KG1 (cell line): ENCODE measurements around the gene RASAL2.

Experiments used
- DNase-seq: peaks from one replicate; lab custom pipeline; 2025; lab: John Stamatoyannopoulos, UW

Gene RASAL2

DNA sequence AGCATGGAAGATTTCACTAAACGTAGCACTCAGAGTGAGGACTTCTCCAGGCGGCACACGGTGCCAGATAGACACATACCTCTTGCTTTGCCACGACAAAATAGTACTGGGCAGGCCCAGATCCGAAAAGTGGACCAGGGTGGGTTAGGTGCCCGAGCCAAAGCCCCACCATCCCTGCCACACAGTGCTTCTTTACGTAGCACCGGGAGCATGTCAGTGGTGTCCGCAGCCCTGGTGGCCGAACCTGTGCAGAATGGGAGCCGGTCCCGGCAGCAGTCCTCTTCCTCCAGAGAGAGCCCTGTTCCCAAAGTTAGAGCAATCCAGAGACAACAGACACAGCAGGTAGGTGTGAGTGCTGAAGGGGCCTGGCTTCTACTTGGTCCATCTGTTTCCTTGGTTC, 364.3 kb downstream of the RASAL2 start:
- DNase-seq = no peak

DNA sequence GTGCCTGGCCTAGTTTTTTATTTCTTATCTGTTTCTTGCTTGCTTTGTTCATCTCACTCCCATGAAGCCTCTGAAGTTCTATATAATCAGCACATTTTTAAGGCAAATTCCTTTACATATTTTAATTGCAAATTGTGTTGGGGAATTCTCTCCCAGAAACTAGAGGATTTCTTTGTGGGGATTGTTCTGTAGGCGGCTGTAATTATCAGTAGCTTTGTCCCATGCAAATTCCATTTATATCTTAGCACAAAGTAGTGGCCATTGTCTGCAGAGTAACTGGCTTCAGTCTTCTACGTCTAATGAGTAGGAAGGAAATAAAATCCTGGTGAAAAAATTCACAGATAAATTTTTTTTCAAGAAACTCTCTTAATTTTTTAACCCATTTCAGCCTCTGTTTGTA, 367.2 kb downstream of the RASAL2 start:
- DNase-seq = no peak

DNA sequence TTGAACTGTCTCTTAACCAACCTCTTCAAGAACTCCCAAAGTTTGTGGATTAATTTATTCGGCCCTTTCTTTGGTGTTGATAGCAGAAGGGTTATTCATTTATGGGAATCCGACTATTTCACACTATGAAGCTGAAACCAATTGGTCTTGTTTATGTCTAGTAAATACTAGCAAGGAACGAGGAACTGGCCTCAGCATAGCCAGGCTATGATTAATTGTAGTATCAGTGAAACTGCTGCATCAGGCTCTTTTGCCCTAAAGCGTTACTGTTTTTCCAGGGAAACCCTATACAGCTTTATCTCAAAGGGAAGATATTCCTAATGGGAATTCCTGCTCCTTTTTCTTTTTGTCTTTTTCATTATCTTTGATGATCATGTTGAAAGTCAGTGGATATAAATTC, 367.8 kb downstream of the RASAL2 start:
- DNase-seq = no peak

GRCh38 chr1:178464141-178464540, 370.2 kb downstream of the RASAL2 start:
- DNase-seq = no peak

- no peak for DNase-seq
Observed at GRCh38 chr1:178464566-178464965, 370.7 kb downstream of the RASAL2 start.

DNA sequence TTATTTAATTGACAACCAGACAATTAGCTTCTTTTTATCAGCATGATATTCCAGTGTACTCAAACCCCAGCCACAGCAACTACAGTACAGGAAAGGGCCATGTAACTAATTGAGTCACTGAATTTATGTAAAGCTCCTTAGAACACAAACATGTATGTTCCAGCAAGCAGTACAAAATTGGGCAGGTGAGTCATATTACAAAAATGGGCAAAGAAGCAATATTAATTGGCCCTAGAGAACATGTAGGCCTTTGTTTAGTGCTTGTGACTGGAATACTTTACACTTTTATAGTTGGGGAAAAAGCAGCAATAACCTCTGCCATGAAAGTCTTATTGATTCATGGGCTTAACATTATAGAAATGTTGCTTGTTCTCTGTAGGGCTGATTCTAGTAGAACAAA, 371.1 kb downstream of the RASAL2 start:
- DNase-seq = no peak

DNA sequence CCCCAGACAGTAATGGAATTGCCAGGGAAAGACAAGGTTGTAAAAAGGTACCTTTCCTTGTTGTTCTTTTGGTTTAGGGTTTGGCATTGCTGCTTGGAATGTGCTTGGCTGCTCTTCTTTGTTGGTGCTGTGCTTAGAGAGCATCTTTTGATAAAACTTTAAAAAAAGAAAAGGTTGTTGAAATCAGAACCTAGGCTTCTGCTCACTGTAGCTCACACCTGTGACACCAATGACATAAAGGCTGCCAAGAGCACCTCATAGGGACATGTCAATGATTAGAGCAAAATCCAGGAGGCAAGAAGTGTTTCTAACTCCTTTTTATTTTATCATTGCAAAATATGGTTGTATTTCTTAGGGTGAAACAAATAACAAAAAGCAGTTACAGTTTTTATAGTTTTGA, 373.9 kb downstream of the RASAL2 start:
- DNase-seq = no peak

DNA sequence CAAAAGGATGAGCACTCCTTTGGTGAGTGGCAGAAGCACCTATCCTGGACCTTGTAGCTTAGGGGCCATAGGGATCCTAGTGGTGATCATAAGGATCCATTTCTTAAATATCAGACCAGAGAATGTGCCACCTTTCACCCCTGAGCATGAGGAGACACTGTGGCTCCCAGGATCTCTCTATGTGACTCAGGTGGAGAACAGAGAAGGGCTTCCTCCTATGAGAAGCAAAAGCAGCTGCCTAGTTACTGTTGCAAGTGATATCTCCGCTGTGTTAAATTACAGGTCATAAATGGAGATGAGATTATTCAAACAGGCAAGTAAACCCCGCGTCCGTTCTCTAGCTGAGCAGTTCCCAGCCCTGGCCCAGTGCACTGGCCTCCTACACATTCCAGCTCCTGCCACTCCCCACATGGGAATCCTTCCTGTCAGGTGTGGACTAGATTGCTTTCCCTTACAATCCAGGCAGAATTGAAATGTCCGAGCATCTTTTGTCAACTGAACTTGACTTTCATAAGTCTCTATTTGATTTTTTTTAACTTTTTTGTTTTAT, 376.6 kb downstream of the RASAL2 start:
- no peak for DNase-seq

DNA sequence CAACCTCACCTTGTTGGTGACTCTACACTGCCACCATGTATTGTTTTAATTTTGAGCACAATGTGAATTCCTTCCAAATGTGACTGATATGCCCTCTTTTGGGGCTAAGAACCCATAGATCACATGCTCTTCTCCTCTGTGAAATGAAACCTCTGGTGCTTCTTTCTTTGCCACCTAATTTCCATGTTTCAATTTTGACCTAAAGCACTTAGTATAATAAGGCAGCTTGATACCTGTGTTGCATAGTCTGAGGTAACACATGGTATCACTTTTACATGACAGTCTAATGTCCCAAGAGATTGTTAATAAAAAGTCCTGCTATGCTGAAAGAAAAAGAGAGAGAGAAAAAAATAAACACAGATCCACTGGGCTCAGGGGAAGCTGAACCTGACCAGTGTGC, 378.6 kb downstream of the RASAL2 start:
- no peak for DNase-seq

DNA sequence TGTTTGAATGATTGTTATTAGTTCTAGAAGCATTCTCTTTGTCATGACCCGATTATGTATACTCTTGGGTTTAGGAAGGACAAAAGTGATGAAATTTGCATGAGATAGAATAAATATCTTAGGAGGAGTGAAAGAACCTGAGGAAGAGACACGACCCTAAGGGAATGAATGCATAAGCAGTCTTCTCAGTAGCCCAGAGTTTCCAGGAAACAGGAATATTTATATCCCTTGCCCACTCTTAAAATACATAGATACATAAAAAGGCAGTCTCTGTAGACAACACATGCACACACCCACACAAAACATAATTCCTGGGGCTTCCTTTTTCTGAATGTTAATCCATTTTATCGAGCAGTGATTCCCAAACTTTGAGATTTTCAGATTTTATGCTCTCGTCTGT, 383.5 kb downstream of the RASAL2 start:
- no peak for DNase-seq

- DNase-seq = no peak
Observed at GRCh38 chr1:178477841-178478240, 383.9 kb downstream of the RASAL2 start.

DNA sequence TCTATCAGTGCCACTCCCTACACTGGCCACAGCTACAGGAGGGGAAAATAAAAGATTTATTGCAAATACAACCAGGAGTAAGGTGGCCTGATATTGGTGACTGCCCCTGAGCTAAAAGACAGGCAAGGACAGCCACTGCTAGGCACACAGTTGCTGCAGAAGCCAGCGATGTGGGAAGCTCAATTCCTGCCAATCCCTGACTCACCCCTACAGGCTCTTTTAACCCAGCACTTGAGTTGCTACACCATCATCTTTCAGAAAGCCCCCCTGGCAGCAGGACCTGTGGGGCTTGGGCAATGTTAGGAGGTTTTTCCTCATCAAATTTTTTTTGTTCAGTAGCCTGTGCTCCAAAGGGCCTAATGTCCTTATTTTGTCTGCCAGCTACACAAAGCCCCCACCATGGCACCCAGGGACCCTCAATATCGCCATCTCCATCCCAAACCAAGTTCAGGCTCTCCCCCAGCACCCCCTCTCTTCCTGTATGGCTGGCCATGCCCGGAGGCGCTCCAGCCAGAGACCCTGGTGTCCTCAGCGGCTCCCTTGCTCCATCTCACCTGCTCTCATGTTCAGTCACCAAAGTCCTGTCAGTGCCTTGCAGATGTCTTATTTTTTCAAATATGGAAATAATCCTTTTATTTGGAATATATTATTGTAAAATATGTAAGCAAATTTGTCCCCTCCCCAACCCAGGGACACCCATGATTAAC, 389.5 kb downstream of the RASAL2 start:
- DNase-seq = no peak

DNA sequence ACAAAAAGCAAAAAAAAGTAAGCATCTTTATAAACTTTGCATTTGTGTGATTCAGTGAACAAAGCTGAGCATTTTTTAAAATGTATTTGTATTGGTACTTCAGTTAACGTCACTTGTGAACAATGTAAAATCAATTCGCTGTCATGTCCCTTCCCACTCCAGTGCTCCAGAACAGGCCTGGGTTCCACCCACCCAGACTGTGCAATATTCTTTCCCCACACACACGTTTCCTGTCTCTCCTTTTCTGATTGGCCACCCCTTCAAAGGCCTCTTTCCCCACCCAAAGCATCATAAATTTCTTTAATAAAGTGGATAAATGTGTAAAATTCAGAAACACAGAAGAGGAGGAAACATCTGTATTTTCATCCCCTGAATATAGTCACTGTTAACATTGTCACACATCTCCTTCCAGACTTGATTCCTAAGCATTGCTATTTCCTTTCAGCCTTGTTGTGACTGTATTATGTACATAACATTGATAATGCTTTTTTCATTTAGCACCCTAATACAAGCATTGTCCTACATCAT, 390.9 kb downstream of the RASAL2 start:
- DNase-seq = no peak

GRCh38 chr1:178485541-178485981, 391.7 kb downstream of the RASAL2 start:
- DNase-seq = no peak

DNA sequence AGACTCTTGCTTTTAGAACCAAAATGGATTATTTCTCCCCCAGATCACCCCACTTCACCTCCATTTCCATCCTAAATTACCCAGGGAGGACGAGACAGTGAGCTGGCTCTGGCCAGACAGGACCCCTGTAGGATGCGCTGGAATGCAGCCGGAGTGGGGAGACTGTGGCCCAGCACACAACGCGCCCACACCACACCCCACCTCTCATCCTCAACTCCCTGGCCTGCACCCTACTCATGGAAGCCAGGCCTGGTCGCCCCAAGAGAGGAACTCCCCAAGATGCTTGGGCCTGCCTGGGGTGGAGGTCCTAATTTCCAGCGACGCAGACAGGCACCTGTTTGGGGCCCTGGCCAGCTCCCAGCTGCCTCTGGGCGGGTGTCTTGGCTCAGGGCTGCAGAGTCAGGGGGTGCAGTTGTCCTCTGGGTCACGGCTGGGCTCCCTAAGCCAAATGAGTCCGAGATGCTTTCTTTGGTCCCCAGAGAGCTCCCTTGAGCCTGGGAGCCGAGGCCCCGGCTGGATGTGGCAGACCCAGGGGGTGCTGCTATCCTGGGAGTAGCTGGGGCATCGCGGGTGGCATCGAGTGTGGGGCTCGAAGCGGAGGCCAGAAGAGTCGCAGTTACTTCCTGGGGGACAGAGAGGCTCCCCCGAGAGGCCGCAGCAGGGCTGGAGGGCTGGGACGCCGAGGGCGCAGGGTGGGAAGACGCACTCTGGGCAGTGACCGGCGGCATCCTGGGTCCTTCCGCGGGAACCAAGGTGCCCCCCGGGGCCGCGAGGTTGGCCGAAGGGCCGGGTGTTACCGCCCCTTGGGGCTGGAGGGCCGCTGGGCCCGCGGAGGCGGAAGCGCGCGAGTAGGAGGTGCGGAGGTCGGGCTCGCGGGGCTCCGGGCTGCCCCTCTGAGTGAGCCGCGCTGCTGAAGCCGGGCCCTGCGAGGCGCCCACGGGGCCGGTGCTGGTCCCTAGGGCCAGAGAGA, 392.5 kb downstream of the RASAL2 start:
- no peak for DNase-seq

DNA sequence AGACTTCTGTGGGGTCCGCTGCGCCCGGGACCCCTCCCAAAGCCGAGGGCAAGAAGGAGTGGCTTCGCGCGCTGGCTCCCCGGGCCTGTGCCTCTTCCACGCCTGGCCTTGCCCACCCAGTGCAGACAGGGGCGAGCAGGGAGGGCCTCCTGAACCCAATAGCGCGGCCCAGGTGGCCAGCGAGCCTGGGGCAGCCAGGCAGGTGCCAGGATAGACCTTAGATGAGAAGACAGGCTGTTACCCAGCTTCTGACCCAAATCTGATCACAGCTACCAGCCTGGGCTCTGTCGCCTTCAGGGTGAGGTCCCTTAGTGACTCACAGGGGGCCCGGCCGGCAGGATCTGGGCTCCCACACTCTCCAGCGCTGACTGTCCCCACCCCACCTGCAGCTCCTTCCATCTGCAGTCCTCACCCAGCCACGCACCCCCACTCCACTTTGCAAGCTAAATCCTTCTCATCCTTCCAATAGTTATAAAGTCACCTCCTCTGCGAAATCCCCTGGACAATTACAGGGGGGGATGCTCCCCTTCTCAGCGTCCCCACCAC, 393.2 kb downstream of the RASAL2 start:
- no peak for DNase-seq

DNA sequence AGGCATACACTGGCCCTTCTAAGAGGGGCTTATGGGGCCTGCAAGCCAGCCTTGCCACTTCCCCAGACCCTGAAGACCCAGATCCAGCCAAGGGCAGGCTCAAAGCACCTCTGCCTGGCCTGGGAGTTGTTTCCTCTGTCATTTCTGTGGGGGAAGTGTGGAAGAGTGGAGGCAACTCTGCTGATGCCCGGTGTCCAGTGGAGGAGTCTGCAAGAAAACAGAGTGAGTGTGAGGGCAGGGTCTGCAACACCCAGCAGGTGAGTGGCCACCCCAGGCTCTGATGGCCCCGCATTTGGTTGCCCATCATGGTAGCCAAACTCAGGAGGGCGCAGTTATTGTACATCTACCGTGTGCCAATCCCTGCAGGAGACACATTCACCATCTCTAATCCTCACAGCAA, 394.5 kb downstream of the RASAL2 start:
- no peak for DNase-seq

- no peak for DNase-seq
Observed at GRCh38 chr1:178489399-178489798, 395.5 kb downstream of the RASAL2 start.

- DNase-seq = no peak
Observed at GRCh38 chr1:178490136-178490535, 396.2 kb downstream of the RASAL2 start.

DNA sequence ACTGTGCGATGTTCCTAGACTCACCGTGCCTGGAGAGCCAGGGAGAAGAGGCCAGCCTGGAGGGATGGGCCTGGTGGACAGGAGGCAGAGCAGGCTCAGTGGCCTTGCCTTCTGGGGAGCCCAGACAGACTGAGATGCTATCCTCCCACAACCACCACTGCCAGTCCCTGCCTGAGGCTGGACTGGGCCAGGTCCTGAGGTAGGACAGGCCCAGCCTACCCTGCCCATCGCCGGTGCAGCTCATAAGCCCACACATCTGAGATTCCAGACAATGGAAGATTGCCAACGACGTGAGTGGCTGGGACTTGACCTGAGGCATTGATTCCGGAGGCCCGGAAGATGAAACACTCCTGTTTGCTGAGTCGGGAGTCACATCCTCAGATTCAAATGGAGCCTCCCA, 397.1 kb downstream of the RASAL2 start:
- no peak for DNase-seq

- DNase-seq = no peak
Observed at GRCh38 chr1:178491721-178492120, 397.8 kb downstream of the RASAL2 start.

DNA sequence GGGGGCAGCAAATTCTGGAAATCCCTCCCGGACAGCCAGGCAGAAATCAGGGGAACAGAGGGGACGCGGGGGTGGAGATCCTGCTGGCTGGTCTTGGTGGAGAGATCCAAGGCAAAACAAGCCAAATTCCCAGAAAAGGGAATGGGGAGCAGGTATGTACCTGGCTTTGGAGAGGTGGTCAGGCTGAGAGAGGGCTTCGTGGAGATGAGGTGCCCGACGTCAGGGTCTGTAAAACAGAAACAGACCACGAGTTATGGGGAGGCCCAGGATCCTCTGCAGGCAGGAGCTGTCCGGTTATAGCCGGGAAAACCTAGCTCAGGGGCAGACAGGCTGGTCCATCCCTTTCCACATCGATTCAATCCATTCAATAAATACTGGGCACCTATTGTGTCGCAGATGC, 398.4 kb downstream of the RASAL2 start:
- DNase-seq = no peak
